Measurements from ENCODE around the gene MITF. TPM values are rescaled to one million over a fixed set of nuclear protein-coding genes. Genes with fewer than 3 reads are reported as not detected.
"Not testable (repeated sequence)": the region's sequence is repeated elsewhere in the genome, so short reads cannot be mapped to it uniquely, and the experiment has no call there.

Gene MITF
- total RNA-seq, 1 donor from 2014 or later = 69.4 TPM

DNA sequence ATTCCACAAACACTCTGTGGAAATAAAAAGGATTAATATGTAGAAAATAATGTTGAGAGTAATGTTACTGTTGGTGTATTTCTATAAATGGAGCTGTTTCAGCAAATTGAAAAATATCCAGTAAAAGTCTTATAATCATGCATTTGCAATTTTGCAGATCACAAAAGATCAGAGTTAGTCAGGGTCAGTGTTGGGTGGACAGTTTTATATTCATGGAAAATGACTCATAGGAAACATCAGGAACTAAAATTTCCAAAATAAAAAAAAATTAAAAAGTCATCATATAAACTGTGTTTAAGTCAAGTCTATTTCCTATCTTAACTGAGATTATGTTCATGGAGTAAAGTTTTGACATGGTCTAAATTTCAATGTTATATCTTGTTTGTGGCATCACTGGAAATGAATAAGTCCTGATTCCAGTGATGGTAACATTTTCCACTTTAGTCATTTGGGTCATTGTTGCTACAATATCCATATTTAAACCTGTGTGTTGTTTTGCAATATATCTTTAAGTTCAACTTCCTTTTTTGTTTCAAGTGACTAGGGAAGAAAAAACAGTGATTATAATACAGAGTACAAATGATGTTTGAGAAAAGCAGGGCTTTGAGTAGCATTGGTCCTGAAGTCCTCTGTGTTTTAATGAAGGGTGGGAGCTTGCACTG is 37.8 kb downstream of the MITF start:
- ATAC-seq (no peak), DNase-seq (no peak)
- intact Hi-C loops (cut with micrococcal nuclease) = no loop called here

DNA sequence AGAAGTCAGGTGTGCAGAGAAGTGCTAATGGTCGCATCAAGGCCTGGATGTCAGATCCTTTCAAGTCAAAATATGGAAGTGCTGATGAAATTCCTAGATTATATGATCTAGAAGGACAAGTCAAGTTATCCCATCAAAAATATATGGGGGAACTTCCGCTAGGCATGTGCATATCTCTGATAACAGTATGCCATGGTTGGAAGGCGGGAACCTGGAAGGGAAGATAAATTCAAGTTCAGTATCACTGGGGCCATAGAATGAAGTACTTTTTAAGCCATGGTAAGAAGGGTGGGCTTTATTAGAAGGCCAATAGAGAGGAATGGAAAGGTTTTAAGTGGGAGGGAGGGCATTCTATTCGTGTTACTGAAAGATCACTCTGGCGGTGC is 38.3 kb downstream of the MITF start:
- intact Hi-C loops (cut with micrococcal nuclease) = no loop called here
- DNase-seq (no peak), ATAC-seq (no peak)

DNA sequence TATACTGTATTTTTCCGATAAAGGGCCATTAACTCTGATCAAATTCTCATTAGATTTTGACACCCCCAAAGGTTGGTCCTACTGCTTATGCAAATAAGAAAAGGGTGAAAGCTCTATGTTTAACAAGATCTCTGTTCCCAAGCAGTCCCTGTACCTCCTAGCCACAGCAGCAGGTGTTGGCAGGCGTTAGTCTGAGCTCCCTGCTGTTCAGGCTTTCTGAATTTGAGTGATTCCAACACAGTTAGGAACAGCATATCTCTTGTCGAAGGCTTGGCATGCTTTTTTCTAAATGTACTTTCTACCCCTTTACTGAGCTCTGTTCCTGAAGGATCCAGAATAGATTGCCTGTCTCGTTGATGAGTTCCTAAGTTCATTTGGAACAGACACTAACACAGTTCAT is 42.3 kb downstream of the MITF start:
- DNase-seq (no peak), ATAC-seq (peak; percentile 61)
- intact Hi-C loops (cut with micrococcal nuclease) = no loop called here

- DNase-seq (peak; percentile 78), ATAC-seq (peak; percentile 83)
- intact Hi-C loops (cut with micrococcal nuclease) = no loop called here
Measured at GRCh38 chr3:69784954-69785514, 45.8 kb downstream of the MITF start.

DNA sequence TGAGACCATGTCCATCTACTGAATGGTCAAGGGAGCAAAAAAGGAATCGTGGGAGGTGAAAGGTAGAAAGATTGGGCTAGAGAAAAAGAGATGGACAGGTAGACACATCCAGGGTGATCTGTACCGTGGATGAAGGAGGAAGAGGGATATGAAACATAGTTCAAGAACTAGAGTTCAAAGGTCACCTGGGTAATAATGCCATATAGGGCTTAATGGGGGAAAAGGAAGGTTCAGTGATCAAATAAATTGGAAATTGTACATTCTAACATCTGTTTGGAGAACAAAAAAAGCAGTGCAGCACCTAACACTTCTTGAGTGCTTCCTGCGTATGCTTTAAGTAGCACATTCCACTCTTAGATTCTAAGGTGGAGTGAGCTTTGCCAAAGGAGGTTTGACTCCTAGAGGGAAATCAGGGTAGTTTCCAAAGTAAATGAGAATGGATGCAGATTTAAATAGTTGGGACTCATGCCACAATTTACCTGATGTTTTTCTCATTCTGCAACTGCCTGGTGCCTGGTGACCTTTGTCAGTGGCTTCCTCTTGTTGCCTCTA is 46.6 kb downstream of the MITF start:
- ATAC-seq (no peak), DNase-seq (no peak)
- intact Hi-C loops (cut with micrococcal nuclease) = no loop called here

DNA sequence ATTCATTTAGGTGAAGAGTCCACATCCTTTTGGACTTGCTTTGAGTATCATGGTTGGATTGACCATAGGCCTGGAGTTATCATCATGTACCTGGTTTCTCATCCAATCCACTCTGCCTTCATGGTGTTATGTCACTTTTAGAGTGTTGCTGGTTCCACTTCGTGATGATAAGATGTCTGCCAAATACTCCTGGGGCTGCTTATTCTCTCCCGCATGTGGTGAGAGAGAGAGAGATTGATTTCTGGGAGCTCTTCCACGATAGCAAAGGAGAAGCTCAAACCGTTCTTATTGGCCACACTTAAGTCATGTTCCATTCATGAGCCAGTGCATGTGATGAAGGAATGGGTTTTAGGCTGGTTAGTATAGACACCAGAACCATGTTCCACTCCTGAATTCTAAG is 47.6 kb downstream of the MITF start:
- ATAC-seq = peak; percentile 76
- no peak for DNase-seq
- intact Hi-C loops (cut with micrococcal nuclease) = no loop called here

GRCh38 chr3:69787436-69788168 is 48.3 kb downstream of the MITF start:
- ATAC-seq (peak; percentile 3), DNase-seq (no peak)
- intact Hi-C loops (cut with micrococcal nuclease) = no loop called here

DNA sequence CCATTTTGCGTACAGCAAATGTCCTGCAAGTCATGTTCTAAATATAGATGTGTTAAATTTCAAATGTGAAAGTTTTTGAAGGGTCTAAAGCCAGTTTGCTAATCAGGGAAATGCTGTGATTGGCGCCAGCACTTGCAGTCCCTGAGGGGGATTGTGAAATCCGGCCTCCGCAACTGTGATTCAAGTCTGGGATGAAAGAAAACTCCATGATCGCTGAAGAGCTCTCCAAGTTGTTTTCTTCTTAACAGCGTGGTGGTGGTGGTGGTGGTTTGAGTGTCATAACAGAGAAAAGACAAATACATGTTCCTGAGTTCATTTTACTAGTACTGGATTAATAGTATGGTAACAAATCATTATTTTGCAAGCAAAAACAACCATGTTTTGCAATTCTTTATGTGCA is 51.8 kb downstream of the MITF start:
- intact Hi-C loops (cut with micrococcal nuclease) = loop anchor here (5.0 kb wide), 1 partner anchor 99 kb away; no protein-coding TSS in a partner anchor
- DNase-seq (peak; percentile 79), ATAC-seq (peak; percentile 79)

GRCh38 chr3:69791919-69792399 is 52.7 kb downstream of the MITF start:
- DNase-seq (no peak), ATAC-seq (peak; percentile 72)
- intact Hi-C loops (cut with micrococcal nuclease) = loop anchor here (5.0 kb wide), 1 partner anchor 100 kb away; no protein-coding TSS in a partner anchor

DNA sequence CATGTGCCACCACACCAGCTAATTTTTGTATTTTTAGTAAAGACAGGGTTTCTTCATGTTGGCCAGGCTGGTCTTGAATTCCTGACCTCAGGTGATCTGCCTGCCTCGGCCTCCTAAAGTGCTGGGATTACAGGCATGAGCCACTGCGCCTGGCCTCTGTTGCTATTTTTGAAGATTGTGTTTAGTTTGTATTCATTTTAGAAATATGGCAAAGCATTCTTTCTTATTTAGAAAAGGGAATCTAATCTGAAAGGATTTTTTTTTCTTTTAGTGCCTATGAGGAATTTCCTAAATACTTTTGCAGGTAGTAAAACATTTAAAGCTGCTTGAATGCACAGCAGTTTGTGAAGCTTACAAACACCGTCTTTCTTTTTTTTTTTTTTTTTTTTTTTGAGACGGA is 56.9 kb downstream of the MITF start:
- DNase-seq; ATAC-seq; intact Hi-C loops (cut with micrococcal nuclease): not testable (repeated sequence)

GRCh38 chr3:69803681-69804270 is 64.5 kb downstream of the MITF start:
- no peak for DNase-seq
- no peak for ATAC-seq
- intact Hi-C loops (cut with micrococcal nuclease) = no loop called here

DNA sequence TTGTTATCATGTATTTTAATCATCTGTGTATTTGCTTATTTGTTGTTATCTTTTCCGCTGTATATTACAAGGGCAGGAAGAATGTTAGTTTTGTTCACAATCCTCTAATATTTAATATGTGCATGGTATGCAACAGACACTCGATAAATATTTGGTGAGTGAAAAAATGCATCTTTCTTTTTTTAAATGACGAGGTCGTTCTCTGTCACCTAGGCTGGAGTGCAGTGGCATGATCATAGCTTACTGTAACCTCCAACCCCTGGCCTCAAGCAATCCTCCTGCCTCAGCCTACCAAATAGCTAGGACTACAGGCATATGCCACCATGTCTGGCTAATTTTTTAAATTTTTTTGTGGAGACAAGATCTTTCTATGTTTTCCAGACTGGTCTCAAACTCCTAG is 66.2 kb downstream of the MITF start:
- no peak for DNase-seq
- intact Hi-C loops (cut with micrococcal nuclease) = no loop called here
- ATAC-seq = no peak

DNA sequence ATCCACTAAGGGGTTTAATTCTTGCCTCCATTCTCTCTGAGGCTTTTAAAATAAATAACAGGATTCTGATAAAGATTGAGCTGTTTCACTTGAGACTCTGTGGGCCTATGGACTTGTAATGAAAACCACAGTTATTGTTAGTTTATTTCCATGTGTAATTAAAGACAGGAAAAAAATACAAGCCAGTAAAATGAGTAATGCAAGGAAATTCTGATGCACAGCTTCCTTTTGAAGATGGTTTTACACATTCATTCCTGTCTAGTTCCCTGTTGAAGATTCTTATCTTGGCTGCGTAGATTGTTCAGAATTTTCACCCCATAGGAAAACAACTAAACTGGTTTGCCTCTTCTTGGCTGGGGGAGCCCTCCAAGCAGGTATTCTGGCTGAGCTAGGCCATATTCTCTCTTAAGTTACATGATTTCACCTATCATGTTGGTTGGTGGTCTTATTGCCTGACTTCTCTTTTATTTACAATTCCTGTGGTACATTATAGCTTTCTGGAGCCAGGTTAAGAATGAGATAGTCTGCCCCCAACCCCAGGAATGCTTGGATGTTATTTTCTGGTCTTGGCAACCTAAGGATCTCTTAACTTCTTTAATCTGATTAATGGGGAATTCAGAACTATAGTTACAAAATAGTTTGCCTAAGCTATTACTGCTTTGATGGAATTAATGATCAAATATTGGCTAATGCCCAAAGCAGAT is 67.6 kb downstream of the MITF start:
- ATAC-seq = no peak
- intact Hi-C loops (cut with micrococcal nuclease) = no loop called here
- DNase-seq = no peak

- ATAC-seq = no peak
- intact Hi-C loops (cut with micrococcal nuclease) = no loop called here
- no peak for DNase-seq
Measured at GRCh38 chr3:69807674-69808073, 68.4 kb downstream of the MITF start.

DNA sequence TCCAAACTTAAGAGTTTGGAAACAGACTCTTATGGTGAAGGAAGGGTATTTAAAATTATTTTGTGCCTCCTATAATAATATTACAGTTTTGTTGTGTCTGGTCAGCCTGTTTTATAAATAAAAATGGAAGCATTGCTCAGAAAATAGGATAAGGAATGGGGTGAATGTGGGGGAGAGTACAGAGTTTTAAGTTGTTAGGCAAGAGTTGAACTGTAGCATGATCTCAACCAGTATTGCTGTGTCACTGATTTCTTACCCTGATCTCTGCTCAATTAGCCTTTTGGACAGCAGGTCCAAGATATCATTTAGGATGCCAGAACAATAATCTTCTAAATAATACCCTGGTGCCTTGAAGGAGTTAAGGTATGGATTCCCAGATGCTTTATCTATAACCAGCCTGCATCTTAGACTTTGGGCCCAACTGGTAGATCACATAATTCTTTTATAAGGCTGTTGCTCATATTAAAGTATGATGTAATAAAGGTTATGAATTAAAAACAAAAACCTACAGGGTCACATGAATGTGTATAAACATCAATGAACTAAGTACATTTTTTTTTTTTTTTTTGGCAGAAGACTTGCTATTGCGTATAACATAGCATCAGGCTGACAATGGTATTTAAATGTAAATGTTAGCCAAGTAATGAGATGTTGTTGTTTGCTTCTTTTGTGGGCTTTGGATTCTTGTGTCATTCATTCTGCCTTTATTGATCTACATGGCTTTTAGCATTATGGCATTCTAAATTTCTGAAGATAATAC is 70.0 kb downstream of the MITF start:
- intact Hi-C loops (cut with micrococcal nuclease) = no loop called here

GRCh38 chr3:69811452-69812401 is 72.5 kb downstream of the MITF start:
- ATAC-seq = peak; percentile 68
- intact Hi-C loops (cut with micrococcal nuclease) = no loop called here
- no peak for DNase-seq

More for the DNA sequence above, 70.0 kb downstream of the MITF start:
- DNase-seq = no peak
- no peak for ATAC-seq

DNA sequence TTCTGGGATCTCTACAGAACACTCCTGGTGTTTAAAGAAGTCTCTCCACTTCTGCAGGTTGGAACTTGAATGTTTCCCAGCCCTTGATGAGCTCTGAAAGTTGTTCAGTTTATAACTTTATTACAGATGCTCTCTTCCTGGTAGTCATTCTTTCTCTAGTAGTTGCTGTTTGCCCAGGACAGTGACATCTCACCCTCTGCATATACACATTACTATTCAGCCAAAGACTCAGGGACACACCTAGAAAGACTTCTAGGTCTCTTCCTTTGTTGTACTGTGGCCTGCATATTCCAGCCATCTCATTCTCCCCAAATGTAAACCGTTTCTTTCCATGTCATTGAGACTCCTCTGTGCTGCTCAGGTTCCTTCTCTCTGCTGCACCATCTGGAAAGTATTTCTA is 76.7 kb downstream of the MITF start:
- intact Hi-C loops (cut with micrococcal nuclease) = no loop called here
- ATAC-seq = no peak
- no peak for DNase-seq
